Hepatocyte (in vitro differentiated cells): ENCODE measurements around the gene PRDM5. TPM values are rescaled to one million over a fixed set of nuclear protein-coding genes. Genes with fewer than 3 reads are reported as not detected.

Experiments used
- DNase-seq: peaks from one replicate; pipeline ENCODE4 v3.0.0-alpha.2; 2016; ENCODE audit warnings: low spot score
- H2AFZ ChIP-seq: fragments of 200-600 bp; sonication (generic); 2 replicates; pipeline ENCODE4 v1.6.0; 2016; ENCODE audit warnings: antibody characterized with exemption, mild to moderate bottlenecking
- H3K27ac ChIP-seq: fragments of 200-600 bp; sonication (generic); 2 replicates; pipeline ENCODE4 v1.5.1; 2016; ENCODE audit warnings: mild to moderate bottlenecking
- H3K27me3 ChIP-seq: fragments of 200-600 bp; sonication (generic); 2 replicates; pipeline ENCODE4 v1.6.1; 2016
- H3K36me3 ChIP-seq: fragments of 200-600 bp; sonication (generic); replicated peaks from 2 replicates; pipeline ENCODE4 v1.5.1; 2016; ENCODE audit warnings: low read depth; ENCODE audit not compliant: insufficient read depth
- H3K4me1 ChIP-seq: fragments of 200-600 bp; sonication (generic); 2 replicates; pipeline ENCODE4 v1.5.1; 2016; ENCODE audit warnings: mild to moderate bottlenecking, moderate library complexity; ENCODE audit not compliant: insufficient read depth
- H3K4me2 ChIP-seq: fragments of 200-600 bp; sonication (generic); 2 replicates; pipeline ENCODE4 v1.6.0; 2016
- H3K4me3 ChIP-seq: fragments of 200-600 bp; sonication (generic); 2 replicates; pipeline ENCODE4 v1.5.1; 2016; ENCODE audit warnings: mild to moderate bottlenecking
- H3K79me2 ChIP-seq: fragments of 200-600 bp; sonication (generic); 2 replicates; pipeline ENCODE4 v1.6.0; 2017; ENCODE audit warnings: mild to moderate bottlenecking
- H3K9me2 ChIP-seq: fragments of 200-600 bp; sonication (generic); replicated peaks from 2 replicates; pipeline ENCODE4 v1.6.0; 2017; ENCODE audit warnings: mild to moderate bottlenecking; ENCODE audit not compliant: insufficient read depth
- H3K9me3 ChIP-seq: fragments of 200-600 bp; sonication (generic); 2 replicates; pipeline ENCODE4 v1.5.1; 2016; ENCODE audit warnings: low read depth, mild to moderate bottlenecking
- H4K20me1 ChIP-seq: fragments of 200-600 bp; sonication (generic); 2 replicates; pipeline ENCODE4 v1.6.0; 2016; ENCODE audit warnings: mild to moderate bottlenecking; ENCODE audit not compliant: insufficient read depth, poor library complexity, severe bottlenecking
- EZH2 ChIP-seq: fragments of 200-600 bp; sonication (generic); IDR thresholded peaks from 2 replicates; pipeline ENCODE4 v1.6.1; 2016; ENCODE audit warnings: antibody characterized with exemption, mild to moderate bottlenecking, borderline replicate concordance
- EZH2phosphoT487 ChIP-seq: fragments of 200-600 bp; sonication (generic); IDR thresholded peaks from one replicate; pipeline ENCODE4 v1.6.1; 2018; ENCODE audit warnings: antibody characterized with exemption, mild to moderate bottlenecking, low read depth, moderate library complexity; ENCODE audit not compliant: unreplicated experiment, severe bottlenecking
- WGBS: methylation state at CpG from one replicate; pipeline ENCODE4 v1.1.6; 2016; ENCODE audit warnings: low lambda C conversion rate; ENCODE audit errors: missing lambda C conversion rate; 5-methylcytosine and 5-hydroxymethylcytosine counted together
- polyA plus RNA-seq: library from polyadenylated mRNA; unstranded; fragments of >200 nt; fragmentation: Nextera tagmentation; extraction: Ambion mirVana; gene quantifications from 2 replicates; pipeline ENCODE4 v1.2.1, GENCODE V29; 2016
- total RNA-seq: library from RNA; depleted of rRNA; stranded (reverse); fragments of >200 nt; gene quantifications from 2 replicates; pipeline ENCODE4 v1.2.3, GENCODE V29; 2014
- TF ChIP-seq, protein P1 (sequence below): fragments of 200-600 bp; sonication (generic); IDR thresholded peaks from 2 replicates; pipeline ENCODE4 v1.5.1; 2016; ENCODE audit warnings: antibody characterized with exemption, mild to moderate bottlenecking; ENCODE audit not compliant: poor library complexity

PRDM5 gene
- total and polyA plus RNA-seq, 2 experiments from 2014 or later, result 4.2 to 21.2 TPM

DNA sequence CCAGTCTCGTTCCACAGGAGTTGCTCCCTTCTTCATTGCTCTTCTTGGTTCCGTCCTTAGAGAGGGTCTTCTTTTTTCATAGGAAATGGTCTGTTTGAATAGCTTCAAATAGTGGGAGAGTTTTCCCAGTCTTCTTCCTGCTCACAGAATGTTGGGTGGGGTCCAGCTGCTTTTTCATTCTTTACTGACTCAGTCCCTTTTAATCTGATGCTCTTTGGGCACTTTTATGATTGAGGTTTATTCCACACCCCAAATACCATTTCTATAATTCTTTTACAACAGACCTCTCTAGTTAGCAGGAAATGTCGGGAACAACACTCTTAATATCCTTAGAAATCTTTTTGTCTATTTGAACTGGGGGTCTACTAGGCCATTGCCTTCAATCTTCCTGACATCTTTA, 239.5 kb downstream of the PRDM5 start:
- TF ChIP-seq EZH2 (no peak), EZH2phosphoT487 (no peak)
- TF ChIP-seq, protein P1, sequence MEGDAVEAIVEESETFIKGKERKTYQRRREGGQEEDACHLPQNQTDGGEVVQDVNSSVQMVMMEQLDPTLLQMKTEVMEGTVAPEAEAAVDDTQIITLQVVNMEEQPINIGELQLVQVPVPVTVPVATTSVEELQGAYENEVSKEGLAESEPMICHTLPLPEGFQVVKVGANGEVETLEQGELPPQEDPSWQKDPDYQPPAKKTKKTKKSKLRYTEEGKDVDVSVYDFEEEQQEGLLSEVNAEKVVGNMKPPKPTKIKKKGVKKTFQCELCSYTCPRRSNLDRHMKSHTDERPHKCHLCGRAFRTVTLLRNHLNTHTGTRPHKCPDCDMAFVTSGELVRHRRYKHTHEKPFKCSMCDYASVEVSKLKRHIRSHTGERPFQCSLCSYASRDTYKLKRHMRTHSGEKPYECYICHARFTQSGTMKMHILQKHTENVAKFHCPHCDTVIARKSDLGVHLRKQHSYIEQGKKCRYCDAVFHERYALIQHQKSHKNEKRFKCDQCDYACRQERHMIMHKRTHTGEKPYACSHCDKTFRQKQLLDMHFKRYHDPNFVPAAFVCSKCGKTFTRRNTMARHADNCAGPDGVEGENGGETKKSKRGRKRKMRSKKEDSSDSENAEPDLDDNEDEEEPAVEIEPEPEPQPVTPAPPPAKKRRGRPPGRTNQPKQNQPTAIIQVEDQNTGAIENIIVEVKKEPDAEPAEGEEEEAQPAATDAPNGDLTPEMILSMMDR, result no peak
- H3K9me3 ChIP-seq, result no peaks in the 10 kb centered on the region
- no peaks in the 10 kb centered on the region for H3K36me3 ChIP-seq
- H3K4me3 ChIP-seq, result no peak overlapping the region
- H3K27me3 ChIP-seq, result no peaks in the 10 kb centered on the region
- WGBS, result 86% methylated on average over 3 of the region's 3 CpGs
- no peak overlapping the region for H2AFZ ChIP-seq
- H3K79me2 ChIP-seq, result no peaks in the 10 kb centered on the region
- no peak overlapping the region for H3K27ac ChIP-seq
- no peaks in the 10 kb centered on the region for H3K4me1 ChIP-seq
- no peaks in the 10 kb centered on the region for H4K20me1 ChIP-seq
- no peaks in the 10 kb centered on the region for H3K9me2 ChIP-seq
- DNase-seq, result no peak
- no peak overlapping the region for H3K4me2 ChIP-seq

DNA sequence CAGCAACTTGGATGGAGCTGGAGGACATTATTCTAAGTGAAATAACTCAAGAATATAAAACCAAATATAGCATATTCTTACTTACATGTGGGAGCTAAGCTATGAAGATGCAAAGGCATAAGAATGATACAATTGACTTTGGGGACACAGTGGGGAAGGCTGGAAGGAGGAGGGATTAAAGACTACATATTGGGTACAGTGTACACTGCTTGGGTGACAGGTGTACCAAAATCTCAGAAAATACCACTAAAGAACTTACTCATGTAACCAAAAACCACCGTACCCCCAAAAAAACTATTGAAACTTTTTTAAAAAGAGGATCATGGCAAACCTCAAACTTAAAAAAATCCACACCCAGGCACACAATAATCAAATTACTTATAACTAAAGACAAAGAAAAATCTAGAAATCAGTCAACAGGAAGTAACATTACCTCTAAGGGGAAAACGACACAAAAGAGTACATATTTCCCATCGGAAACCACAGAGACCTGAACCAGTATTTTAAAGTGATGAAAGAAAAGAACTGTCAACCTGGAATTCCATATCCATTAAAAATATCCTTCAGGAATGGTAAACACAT, 241.8 kb downstream of the PRDM5 start:
- WGBS, result 82% methylated on average over 3 of the region's 3 CpGs
- H3K9me3 ChIP-seq, result no peaks in the 10 kb centered on the region

DNA sequence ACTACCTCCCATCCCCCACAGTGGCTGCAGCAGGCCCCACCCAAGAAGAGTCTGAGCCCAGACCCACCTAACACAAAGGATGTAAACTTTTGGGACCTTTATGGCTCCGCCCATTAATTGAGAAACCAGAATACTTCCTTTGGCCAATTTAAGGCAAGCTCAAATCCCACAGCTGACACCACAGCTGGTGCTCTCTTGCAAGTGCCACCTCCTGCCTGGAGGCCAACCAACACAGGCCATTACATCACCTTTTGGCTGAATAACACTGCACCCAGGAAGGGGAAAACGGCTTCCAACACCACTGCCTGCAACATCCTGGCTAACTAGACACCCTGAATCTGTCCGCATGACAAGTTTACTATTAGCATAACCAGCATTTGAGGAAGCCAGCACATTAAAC, 248.8 kb downstream of the PRDM5 start:
- Histone ChIP-seq H3K27me3 (no peaks in the 10 kb centered on the region), H3K9me3 (peaks cover 8% of the 10 kb centered on the region), H3K4me1 (no peaks in the 10 kb centered on the region), H3K4me3 (no peak overlapping the region), H2AFZ (no peak overlapping the region), H3K36me3 (no peaks in the 10 kb centered on the region), H3K27ac (no peak overlapping the region), H3K4me2 (no peak overlapping the region), H4K20me1 (no peaks in the 10 kb centered on the region), H3K79me2 (no peaks in the 10 kb centered on the region), H3K9me2 (no peaks in the 10 kb centered on the region)
- TF ChIP-seq, protein P1, result no peak
- TF ChIP-seq EZH2phosphoT487 (no peak), EZH2 (no peak)
- WGBS, result 92% methylated on average over 3 of the region's 3 CpGs
- no peak for DNase-seq

More for the DNA sequence above, 241.8 kb downstream of the PRDM5 start:
- no peak overlapping the region for H3K4me2 ChIP-seq
- H3K4me3 ChIP-seq, result no peak overlapping the region
- H3K27me3 ChIP-seq, result no peaks in the 10 kb centered on the region
- H3K9me2 ChIP-seq, result no peaks in the 10 kb centered on the region
- no peak for DNase-seq
- H3K79me2 ChIP-seq, result no peaks in the 10 kb centered on the region
- no peaks in the 10 kb centered on the region for H3K4me1 ChIP-seq
- no peaks in the 10 kb centered on the region for H4K20me1 ChIP-seq
- no peaks in the 10 kb centered on the region for H3K36me3 ChIP-seq
- H2AFZ ChIP-seq, result no peak overlapping the region
- TF ChIP-seq EZH2phosphoT487 (no peak), EZH2 (no peak)
- TF ChIP-seq, protein P1, result no peak
- no peak overlapping the region for H3K27ac ChIP-seq
